Measurements from ENCODE around the gene CERK.
"Not testable (repeated sequence)": the region's sequence is repeated elsewhere in the genome, so short reads cannot be mapped to it uniquely, and the experiment has no call there.

Gene CERK

DNA sequence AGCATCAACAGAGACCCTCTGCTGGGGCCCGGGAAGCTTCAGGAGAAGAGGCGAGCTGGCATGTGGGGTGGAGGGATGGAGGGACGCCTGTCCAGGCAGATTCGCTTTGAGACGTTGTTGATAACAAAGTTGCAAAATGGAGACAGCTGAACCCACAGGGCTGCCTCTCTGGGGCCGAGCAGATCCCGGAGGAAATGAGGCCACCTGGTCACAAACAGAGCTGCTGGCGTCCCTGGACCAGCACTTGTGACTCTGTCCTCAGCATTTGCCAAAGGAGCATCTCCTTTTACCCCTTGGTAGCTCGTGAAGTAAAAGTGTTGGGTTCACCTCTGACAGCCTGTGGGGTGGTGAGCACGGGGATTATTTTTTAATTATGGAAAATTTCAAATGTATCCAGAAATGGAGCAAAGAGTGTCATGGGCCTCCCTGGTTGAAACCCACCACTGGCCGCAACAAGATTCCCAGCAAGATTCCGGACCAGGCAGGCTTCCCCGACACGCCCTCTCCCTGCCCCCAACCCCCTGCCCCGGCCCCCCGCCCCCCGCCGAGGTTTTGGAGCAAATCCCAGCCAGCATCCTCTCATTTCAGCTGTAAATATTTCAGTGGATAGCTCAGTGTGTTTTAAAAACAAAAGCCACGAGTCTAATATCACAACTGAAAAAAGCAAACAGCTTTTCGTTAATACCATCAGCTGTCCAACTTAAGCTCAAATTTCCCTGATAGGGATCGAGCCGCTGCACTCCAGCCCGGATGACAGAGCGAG is 97.6 kb downstream of the CERK start:
- no peak for DNase-seq

DNA sequence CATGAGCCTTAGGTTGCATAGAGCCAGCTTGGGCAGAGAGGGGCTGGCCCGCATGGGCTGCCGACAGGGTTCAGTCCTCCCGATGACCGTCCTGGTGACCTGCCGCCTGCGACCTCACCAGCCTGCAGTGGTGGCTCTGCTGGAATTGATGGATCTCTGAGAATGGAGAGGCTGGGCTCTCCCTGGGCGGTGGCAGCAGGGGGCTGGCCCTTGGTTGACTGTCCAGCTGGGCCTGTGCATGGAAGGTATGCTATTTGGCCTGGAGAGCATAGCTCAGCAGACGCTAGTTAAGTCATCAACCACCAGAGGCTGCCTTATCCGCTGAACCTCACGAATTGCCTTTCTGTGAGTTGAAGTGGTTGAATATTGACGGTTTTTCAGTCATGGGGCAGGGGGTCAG is 98.2 kb downstream of the CERK start:
- DNase-seq = no peak

DNA sequence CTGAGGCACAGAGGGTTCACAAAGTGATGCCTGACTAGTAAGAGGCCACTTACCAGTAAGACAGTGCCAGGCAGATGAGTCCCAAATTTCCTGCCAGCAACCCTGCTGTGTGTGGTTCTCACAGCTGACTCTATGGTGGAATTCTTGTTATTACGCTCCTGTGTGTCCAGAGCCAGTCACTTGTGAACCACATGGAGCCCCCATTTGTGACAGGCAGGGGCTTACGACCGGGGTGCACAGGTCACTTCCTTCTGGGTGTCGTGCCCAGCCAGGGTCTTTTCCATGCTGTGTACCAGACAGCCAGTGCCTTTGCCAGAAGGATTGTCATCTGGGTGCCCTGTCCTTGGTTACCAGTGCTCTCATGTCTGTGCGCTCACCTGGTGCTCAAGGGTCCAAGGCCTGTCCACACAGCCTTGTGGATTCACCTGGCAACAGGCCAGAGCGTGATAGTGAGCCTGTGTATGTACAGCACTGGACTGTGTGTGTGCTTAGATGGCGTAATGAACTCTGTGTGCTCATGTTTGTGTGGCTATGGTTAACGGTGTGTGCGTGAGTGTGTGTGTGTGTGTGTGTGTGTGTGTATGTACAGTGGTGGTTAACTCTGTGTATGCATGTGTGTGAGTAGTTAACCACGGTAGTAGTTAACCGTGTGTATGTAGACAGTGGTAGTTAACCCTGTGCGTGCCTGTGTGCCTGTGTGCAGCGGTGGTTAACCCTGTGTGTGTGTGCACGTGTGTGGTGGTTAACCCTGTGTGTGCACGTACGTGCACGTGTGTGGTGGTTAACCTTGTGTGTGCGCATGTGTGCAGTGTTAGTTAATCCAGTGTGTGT is 99.2 kb downstream of the CERK start:
- DNase-seq = no peak

DNA sequence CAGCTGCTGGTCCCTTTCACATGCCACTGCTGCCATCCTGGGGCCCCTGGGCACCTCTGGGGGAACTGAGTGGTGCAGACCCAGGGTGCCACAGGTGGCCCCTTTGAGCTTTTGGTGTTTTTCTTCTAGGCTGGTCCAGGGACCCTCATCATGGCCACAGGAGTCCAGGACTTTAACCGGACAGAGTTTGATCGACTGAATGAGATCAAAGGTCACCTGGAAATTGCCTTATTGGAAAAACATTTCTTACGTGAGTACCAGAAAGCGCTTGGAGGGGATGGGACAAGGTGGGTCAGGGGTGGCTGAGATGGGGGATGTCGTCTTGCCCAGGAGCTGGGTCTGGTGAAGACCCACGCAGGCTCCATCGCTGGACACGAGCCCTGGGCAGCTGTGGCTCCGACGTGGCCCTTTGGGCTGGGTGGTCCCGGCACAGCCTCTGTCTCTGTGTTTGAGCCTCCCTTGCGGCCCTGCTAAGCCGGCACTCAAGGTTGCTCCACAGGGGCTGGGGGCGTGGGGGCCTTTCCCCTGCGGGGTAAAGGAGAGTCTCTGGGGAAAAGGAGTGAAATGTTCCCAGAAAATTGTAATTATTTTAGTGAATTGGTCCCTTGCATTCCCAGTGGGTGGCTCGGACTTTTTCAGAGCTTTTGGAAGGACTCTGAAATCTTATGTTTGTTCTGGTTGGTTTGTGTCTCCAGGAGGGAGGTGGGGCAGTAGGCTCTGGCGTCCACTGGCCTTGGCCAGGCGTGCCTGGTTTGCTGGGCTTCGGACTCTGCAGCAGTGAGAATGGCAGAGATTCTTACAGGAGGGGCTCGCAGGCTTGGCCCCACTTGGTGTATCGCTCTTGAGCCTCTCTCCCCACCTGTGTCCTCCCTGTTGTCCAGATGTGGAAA is 100.1 kb downstream of the CERK start:
- no peak for DNase-seq

DNA sequence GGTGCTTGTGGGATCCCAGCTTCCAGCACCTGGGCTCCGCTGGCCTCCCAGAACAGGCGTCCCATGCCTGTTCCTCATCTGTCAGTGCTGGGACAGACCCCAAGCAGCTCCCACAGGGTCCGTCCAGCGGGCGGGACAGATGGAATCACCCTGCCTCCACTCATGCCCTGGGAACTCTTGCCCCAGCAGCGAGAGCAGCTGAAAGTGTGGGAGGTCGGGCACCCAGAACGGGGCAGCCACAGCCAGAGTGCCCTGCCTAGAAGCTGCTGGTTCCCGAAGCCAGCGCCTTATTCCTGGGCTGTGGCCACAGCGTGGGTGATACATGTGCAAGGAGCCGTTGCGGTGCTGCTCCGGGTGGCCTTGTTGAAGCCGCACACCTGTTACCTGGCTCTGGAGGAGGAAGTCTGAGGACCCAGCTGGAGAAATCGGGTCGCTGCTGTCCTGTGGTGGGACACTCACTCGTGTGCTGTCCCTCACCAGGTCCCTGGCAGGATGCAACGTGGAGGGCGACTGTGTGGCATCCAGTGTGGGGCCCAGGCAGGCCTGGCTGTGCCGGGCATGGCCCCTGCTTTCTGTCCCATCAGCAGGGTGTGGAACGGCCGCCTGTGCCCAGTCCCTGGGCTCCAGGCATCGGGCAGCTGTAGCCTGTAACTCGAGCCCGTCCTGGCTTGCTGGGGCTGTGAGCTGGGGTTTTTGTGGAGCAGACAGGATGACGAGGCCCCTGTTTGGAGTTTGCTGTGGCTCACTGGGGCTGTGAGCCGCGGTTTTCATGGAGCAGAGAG is 101.6 kb downstream of the CERK start:
- DNase-seq = no peak

DNA sequence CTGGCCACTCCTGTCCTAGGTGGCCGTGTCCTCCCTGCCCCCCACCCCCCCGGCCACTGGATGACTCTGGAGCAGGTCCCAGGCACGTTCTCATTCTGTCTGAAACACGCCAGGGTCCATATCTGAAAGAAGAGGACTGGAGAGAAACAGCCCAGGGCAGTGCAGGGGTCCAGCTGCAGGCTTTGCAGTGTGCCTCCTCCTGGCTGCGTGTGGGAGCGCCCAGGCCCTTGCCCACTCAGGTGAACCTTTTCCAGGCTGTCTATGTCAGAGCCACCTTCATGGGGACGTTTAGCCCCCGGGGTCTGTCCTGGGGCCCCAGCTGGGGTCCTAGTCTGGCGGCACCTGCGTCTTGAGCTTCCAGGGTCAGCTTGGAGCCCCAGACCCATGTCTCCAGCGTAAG is 102.3 kb downstream of the CERK start:
- DNase-seq = no peak

DNA sequence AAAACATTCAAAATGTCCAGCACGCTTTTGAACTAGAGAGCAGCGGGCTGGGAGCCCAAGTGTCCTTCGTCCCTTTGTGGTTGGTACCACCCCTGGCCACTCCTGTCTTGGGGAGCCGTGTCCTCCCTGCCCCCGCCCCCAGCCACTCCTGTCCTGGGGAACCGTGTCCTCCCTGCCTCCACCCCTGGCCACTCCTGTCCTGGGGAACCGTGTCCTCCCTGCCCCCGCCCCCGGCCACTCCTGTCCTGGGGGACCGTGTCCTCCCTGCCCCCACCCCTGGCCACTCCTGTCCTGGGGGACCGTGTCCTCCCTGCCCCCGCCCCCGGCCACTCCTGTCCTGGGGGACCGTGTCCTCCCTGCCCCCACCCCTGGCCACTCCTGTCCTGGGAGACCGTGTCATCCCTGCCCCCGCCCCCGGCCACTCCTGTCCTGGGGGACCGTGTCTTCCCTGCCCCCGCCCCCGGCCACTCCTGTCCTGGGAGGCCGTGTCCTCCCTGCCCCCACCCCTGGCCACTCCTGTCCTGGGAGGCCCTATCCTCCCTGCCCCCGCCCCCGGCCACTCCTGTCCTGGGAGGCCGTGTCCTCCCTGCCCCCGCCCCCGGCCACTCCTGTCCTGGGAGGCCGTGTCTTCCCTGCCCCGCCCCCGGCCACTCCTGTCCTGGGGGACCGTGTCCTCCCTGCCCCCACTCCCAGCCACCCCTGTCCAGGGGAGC is 102.9 kb downstream of the CERK start:
- DNase-seq = not testable (repeated sequence)

Data from activated CD8-positive, alpha-beta memory T cell treated with anti-CD3 and anti-CD28 coated beads, Interleukin-2, amount 50 U/mL, for 48 hours (primary cell).